HuH-7 (cell line): Measurements from ENCODE around the gene PROP1.
"Not testable (repeated sequence)": the region's sequence is repeated elsewhere in the genome, so short reads cannot be mapped to it uniquely, and the experiment has no call there.

Experiments used
- DNase-seq: peaks from one replicate; pipeline ENCODE4 v3.0.0; 2011; ENCODE audit warnings: low spot score

PROP1 gene

DNA sequence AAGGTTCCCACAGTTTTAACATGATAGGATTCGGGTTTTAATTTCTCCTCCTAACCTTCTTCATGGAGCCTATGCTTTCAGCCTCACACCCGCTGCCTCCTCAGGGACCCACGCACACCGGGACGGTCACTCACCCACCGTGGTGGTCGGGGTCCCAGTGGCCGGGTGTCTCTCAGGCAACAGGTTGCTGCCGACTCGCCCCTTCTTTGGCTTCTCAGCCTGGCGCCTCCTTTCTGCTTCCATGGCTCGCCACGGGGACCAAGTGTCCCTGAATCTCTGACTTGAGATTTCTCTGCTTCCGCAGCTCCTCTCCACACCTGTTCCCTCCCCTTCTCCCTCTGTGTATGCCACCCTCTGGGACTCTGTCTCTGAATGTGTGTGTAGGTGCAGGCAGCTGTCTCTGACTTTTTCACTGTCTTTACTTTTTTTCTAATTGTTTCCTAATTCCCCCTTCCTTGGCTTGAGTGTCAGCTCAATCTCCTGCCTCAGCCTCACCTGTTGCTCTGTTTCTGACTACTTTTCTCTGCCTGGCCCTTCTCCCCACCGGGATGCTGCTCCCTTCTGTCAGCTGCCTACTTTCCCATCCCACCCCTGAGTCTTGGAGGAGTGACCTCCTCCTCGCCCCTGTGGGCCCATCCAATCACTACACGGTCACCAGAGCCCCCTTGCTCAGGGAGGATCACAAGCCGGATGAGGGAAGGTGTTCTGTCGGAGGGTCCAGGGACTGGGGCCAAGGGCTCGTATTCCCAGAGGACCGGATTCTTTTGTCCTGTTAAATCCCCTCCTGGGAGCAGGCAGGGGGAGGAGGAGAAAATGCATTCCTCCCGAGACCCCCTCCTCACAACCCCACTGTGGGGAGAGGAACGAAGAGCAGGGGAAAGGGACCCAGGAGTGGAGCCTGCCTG is at the start of gene PROP1:
TSS of gene PROP1 (minus strand) at position 552 of the 905 bp plus-strand sequence. CDS start at position 243, 309 bp downstream.
- no peak for DNase-seq

DNA sequence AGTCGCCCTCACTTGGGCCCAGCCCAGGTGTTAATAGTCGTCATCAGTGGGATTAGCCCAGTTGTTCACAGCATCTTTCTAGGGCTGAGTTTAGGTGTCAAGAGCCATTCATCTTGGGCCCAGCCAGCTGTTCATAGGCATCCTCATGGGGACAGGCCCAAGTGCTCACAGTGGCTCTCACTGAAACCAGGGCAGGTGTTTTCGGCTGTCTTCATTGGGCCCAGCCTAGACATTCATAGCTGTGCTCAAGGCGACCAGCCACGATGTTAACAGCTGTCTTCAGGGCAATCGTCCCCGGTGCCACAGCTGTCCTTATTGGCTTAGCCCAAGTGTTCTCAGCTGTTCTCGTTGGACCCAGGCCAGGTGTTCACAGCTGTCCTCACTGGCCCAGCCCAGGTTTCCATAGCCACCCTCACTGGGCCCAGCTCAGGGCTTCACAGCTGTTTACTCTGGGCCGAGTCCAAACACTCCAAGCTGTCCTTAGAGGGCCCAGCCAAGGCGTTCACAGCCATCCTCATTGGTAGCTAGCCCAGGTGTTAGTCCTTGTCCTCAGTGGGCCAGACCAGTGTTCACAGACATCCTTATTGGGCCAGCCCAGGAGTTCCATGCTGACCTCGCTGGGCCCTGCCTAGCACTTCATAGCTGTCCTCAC is 23.5 kb upstream of the PROP1 start:
- DNase-seq = not testable (repeated sequence)

DNA sequence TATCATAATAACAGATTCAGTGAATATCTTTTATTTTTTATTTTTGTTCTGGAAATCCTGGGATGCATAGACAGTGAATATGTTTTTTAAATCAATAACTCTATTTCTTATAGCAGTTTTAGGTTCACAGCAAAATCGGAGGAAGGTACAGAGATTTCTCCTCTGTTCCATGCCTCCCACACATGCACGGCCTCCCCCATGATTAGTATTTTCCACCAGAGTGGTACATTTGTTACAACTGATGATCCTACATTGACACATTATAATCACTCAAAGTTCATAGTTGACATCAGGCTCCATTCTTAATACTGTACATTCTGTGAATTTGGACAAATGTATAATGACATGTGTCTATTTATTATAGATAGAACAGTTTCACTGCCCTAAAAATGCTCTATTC is 16.7 kb upstream of the PROP1 start:
- not testable (repeated sequence) for DNase-seq

DNA sequence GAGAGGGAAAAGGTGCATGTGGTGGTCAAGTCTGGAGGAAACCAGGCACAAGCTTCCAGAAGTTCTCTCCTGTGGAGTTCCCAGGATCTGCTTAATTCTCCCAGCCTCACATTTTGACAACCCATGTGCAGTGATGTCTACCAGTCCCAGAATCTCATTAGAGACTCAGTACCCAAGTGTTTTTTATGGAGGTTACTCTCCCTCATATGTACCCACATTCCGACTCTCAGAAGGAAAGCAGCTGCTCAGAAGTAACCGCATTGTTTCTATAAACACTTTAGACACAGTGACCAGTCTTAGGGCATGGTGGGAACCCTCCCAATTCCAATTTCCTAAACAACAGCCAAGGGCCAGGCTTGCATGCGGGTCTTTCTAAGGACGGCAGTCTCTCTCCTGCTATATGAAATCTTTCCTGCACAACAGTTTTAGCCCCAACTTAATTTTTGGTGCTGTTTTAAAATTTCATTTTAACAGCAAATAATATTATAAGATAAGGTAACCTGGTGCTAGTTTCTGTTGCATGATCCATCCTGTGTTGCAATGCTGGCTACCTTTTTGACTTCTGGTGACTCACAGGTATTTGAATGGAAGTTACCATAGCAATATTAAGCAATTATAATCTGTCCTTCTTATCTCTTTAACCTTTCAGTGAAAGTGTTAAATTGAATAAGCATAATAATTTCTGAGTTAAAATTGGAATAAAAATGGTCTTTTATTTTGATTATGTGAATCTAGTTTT is 15.9 kb upstream of the PROP1 start:
- not testable (repeated sequence) for DNase-seq

DNA sequence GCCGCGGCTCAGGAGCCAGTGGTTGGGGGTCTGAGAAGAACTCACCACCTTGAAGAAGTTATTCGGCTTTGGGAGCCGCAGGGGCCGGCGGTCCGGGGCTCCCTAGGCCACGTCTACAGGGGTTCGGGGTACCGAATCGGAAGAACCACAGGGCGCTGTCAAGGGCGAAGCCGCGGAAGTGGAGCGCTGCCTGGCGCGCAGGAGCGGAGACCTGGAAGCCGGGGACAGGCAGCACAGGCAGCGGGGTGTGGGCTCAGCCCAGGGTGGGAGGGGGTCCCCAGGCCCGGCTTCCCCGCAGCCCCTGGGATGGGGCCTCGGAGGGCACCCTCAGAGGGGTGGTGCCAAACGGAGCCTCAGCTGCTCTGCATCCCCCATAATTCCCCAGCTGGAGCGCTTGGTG is 11.2 kb upstream of the PROP1 start:
- not testable (repeated sequence) for DNase-seq

DNA sequence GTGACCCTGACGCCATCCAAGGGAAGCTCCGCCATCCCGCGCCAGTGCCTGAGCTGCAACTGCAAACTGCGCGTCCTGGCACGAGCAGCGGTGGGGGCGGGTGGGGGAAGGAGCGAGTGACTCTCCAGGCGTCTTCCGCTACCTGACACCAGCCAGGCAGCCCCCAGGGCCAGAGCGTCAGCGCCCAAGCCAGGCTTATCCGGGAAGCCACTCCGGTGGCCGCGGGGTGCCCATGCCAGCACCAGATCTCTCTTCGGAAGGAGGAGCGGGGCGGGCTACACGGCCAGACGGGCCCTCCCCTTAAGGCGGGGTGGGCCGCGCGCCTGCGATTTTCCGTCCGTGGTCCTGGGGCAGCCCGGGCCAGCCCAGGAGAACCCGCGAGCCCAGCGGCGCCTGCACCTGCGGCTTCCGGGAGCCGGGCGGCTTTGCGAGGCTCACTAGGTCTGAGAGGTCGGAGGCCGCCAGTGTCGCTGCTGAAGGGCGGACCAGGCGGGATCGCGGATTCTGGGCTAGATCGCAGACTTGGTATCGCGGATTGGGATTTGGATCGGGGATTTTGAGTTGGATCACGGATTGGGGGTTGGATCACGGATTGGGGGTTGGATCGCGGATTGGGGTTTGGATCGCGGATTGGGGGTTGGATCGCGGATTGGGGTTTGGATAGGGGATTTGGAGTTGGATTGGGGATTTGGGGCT is 10.6 kb upstream of the PROP1 start:
- DNase-seq = not testable (repeated sequence)

DNA sequence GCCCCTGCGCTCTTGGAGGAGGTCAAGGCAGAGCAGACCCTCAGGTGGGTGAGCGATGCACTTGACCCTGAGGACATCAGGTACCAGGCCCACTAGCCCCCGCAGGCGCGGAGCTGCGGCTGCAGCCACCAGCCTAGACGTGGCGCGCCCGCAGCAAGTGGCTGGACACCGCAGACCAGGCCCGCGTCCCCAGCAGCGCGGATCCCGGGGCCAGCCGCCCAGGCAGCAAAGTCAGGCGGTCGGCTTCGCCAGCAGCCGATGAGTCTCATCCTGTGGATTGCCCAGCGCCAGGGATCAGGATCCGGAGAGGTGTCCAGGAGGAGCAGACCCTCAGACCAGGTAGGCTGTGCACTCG is 10.1 kb upstream of the PROP1 start:
- DNase-seq = not testable (repeated sequence)

DNA sequence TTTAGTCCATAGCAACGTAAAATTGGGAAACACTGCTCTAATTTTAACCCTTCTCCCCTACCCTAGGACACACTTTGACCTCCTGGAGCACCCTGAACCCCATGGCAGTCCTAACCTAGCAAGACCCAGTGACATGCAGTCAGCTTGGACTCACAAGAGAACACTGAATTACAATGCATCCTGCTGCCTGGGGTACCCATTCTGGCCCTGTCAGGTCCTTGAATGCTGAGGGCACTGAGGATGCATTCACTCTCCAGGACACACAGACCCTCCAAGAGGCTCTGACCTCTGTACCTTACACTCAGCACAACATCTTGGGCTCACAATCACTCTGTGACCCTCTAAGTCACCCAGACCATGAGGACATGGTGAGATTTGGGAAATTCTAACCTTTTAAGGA is 1.8 kb upstream of the PROP1 start:
- no peak for DNase-seq

DNA sequence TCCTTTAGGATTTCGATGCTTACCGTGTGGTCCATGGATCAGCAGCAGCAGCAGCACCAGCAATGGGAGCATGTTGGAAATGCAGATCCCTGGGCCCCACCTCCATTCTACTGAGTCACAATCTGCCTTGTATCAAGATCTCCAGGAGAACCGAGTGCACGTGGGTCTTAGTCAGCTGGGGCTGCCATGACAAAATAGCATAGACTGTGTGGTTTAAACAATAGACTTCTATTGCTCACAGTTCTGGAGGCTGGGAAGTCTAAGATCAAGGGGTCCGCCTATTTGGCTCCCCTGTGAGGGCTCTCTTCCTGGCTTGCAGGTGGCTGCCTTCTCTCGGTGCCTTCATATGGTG is 1.3 kb upstream of the PROP1 start:
- DNase-seq = no peak

DNA sequence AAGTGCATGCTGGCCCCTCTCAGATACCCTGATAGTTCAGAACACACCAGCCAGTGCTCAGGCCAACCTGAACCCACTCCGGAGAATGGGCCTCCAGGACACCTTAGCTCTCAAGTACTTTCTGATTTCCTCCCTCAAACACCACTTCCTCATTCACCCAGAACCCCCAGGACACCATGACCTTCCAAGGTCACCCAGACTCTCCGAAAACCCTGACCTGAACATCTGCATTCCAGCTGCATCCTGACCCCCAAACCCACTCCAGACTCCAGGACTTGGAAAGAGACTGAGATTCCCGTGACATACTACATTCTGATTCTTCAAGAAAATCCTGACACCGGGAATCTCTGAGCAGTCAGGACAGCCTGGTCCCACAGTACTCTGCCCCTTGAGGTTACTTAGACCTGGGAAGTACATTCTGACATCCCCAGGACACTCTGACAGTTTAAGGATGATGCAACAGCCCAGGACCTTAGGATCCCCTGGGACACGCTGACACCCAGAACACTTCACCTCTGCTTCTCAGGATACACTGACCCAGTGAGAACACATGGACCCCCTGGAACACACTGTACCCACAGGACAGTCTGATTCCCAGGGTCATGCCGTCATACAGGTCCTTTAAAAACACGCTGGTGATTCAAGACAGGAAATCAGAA is 747 bp upstream of the PROP1 start:
- DNase-seq = no peak

DNA sequence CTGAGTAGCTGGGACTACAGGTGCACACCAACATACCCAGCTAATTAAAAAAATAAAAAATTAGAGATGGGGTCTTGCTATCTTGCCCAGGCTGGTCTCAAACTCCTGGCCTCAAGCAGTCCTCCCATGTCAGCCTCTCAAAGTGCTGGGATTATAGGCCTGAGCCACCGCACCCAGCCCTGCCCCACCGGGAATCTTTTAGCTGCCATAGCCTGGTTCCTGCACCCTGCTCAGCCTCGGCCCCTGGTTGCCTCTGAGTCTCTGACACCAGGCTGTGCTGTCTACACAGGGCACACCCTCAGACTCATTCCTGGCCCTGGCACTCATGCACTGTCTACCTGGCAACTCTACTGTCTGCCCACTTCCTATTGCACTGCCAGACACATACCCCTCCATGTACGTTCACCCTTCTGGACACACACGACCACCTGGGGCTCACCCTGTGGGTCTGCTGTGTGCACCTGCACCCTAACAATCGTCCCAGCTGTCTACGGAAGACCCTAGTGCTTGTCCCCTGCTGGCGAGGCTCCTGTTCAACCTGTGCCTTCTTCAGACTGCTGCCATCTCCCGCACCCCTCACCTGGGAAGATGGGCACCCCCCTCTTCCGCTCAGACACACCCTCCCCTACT is 1.4 kb downstream of the PROP1 start:
- DNase-seq = no peak

DNA sequence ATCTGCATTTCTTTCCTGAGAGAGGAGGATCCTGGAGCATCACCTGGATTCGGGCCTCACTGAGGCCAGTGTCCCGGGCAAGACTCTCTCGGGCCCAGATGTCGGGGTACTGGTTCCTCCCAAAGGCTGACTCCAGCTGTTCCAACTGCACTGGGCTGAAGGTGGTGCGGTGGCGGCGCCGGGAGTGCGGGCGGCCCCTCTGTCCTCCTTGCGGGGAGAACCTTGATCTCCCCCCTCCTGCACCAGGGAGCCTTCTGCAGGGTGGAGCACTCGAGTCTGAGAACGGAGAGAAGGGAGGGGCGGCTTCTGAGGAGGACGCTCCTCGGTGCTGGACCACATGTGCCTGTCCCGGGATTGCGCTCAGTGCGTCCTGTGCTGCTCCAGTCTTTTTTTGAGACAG is 2.0 kb downstream of the PROP1 start:
- no peak for DNase-seq

DNA sequence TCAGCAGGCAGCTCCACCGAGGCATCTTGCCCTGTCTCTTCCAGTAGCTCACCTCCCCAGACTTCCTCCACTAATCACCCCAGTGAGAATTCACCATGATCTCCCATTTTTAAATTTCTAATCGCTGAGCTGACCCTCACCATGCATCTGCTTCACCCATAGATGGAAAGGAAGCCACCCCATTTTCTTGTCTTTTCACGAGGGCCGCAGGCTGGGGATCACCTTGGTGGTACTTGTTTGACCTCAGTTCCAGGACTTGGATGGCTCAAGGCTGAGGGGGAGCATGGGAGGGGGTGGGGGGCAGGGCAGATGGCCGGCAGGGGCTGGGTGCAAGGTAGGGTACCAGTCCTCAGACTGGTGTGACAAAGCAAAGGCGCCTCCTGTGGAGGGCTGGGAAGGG is 3.6 kb downstream of the PROP1 start:
- no peak for DNase-seq

DNA sequence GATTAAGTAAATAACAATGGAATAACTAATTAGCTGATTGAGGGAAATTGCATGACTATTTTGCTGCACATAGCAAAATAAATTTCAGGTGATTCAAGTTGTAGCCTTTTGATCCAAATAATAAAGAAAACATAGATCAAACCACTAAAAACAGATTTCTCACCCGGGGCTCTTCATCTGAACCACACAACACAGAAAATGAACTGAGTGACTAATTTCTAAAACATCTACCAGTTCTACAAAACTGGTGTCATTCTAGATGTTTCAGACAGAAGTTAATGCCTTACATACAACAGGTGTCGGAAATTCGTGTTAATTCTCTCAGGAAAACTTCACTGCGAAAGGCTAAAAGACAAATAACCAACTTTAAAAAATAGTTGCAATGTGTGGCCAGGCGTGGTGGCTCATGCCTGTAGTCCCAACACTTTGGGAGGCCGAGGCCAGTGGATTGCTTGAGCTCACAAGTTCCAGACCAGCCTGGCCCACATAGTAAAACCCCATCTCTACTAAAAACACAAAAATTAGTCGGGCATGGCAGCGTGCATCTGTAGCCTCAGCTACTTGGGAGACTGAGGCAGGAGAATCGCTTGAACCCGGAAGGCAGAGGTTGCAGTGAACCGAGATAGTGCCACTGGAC is 6.9 kb downstream of the PROP1 start:
- no peak for DNase-seq

DNA sequence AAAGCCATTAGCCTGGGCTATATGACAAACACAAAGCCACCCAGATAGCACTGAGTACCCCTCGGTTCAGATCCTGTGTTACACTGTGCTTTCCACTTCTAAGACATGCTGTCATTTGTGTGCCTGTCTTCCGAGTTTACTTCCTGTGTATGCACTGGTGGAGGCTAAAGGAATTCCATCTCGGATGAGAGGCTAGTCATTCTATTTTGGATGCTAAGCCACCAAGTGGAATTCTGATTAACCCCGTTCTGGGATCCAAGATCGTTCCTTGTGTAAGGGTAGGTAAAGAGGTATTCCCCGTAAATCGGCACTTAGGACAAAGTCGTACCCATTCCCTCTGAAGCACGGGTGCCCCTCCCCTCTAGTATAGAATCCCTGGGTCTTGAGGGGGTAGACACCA is 8.7 kb downstream of the PROP1 start:
- no peak for DNase-seq

DNA sequence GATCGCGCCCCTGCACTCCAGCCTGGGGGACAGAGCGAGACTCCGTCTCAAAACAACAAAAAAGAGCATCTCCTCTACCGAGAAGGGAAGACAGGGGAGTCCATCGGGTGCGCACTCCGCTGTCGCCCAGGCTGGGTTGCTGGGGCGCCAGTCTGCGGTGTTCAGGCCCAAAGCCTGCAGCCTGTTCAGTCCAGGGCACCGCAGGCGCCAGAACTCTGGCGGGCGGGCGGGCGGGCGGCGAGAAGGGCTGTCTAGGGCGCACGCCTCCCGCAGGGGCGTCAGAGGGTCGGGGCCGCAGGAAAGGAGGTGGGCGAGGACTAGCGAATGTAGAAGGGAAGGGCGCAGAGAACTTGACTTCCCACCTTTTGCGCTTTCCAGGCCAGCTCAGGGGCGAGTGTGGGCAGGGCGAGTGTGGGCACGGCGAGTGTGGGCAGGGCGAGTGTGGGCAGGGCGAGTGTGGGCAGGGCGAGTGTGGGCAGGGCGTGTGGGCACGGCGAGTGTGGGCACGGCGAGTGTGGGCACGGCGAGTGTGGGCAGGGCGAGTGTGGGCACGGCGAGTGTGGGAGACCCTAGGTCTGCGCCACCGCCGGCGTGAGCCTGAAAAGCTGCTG is 10.5 kb downstream of the PROP1 start:
- no peak for DNase-seq

DNA sequence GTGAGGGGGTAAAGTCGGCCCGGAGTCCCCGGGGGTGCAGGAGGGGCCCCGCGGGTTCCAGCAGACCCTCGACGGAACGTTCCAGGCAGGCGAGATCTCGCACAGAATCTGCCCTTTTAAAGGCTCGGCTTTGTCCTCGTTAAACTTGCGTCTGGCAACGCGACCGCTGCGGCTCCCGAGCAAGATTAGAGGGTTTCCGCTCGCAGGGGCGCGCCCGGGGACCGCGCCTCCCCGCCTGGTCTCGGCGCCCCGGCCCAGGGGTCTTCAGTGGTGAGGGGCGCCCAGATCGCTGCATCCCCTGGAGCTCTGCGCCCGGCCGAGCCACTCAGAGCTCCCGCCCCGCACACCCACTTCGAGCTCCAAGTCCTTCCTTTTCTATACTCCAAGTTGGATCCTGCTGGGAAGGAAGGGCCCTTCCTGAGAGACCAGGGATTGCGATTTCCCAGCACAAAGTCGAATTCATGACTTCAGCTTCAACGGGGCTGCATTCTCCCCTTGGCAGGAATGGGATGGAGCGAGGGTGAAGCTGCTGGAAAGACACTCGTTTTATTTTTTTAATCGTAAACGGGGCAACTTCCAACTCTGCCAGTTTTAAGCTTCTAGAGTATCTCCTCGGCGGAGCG is 11.3 kb downstream of the PROP1 start:
- no peak for DNase-seq

DNA sequence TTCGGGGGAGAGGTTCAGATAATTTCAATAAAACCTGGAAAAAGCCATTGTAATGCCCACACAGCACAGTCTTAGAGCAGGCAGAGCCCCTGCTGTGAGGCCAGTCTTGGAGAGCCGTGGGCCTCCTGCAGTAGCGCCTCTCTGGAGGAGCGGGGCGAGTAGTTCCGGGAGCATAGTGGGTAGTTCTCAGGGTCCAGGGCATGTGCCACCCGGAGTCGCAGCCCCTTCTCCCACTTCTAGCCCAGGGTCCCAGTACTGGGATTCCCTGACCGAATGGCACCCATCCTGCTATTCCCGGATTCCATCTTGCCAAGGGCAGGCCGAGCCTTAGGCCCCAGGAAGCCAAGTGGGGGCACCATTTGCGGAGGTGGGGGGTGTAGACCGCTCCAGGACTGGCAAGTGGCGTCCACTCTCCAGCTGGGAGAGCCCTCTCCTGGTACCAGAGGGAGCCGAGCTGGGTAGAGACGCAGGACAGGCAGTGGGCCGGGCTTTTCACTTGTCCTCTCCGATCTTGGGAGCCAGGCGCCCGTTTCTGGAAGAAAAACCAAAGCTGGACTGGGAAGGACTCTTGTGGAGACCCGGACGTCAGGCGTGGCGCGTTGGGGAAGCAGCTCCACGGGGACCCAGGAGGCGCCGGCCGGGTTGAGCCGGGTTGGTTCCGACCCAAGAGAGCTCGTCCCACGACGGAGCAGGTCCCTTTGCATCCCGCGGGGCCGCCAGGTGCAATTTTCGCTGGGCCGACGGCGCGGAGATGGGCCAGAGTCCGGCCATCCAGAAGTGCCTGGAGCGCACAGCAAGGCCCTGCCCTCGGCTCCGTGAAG is 12.1 kb downstream of the PROP1 start:
- DNase-seq = no peak

DNA sequence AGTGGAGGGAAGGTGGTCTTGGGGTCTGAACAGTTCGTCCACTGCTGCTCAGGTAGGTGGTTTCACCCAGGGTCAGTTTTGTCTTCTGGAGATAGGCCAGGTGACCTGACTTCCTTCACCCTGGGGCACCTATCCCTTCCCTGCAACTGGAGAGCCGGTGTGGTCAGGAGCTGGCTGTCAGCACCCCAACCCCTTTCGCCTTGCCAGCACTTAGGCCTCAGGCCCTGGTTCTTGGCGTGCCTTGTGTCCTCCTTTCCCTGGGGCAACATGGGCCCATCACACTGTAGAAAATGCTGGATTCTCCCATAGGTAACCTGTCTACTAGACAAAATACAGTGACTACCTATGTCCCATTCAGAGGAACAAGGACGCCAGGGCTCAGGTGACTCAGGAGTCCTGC is 13.1 kb downstream of the PROP1 start:
- DNase-seq = no peak
